D341Med (cell line): Measurements from ENCODE around the gene MED14.
"Not testable (repeated sequence)": the region's sequence is repeated elsewhere in the genome, so short reads cannot be mapped to it uniquely, and the experiment has no call there.

Experiments
- DNase-seq: peaks from one replicate; pipeline ENCODE4 v3.0.0; 2012; ENCODE audit warnings: low spot score

MED14 gene

DNA sequence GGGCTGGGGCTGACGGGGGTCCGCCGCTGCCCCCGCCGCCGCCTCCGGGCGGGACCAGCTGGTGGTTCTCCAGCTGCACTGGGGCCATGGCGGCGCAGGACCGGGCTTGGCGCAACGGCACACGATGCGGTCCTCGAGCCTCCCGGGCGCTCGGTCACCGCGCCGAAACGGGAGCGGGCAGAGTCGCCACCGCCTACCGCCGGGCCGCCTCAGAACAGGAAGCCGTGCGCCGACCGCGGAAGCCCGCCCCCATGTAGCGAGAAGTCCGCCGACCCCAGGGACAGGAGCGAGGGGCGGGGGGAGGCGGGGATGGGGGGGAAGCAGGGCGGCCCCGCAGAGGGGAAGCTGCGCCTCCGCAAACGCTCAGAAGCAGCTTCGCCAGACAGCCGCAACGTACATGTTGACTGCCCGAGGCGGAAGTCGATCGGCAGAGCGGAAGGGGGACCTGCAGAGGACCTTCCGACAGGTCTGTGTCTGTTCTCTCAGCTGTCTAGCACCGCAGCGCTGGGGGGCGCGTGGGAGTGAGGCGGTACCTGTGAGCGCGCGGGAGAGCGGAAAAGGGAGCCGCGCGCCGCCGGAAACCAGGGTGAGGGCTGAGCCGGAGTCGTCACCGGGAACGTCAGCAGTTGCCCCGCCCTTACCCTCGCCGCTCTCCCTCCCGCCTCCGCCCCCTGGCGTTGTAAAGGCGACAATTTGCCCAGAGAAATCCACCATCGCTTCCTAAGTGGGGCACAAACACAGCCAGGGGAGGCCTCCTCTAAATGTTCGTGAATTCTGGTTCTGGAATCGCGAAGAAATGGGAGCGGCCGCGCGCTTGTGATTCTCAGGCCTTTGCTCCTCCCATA lies at the start of gene MED14:
Gene MED14, minus strand, starts transcription at position 218 of the 845 bp plus-strand sequence. Its CDS starts 130 bp downstream, at position 88.
- DNase-seq, result peak; percentile 85

DNA sequence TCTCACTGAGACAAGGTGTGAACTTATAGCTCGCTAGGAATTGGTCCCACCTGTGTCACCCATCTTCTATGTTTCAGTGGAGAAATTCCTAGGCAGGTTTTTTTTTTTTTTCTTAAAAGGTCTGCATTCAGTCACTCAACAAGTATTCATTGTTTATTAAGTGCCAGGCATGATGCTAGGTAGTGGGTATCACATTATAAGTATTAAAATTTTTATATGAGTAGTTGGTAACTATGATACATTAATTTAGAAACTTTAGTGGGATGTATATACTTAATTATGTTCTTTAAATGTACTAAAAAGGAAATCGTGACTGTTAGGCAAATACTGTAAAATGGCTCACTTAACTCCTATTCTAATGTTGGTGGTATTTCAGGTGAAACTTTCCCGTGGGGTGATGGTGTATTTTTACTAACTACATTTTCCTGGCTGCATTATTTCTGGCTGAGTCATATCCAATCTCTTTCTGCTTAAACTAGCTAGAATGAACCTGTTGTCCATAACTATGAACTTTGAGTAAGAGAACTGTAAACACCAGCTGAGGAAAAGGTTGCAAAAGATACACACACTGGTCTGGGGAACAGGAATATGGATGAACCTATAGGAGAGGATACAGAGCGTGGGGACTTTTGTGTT lies 49.3 kb upstream of the MED14 start:
- no peak for DNase-seq

DNA sequence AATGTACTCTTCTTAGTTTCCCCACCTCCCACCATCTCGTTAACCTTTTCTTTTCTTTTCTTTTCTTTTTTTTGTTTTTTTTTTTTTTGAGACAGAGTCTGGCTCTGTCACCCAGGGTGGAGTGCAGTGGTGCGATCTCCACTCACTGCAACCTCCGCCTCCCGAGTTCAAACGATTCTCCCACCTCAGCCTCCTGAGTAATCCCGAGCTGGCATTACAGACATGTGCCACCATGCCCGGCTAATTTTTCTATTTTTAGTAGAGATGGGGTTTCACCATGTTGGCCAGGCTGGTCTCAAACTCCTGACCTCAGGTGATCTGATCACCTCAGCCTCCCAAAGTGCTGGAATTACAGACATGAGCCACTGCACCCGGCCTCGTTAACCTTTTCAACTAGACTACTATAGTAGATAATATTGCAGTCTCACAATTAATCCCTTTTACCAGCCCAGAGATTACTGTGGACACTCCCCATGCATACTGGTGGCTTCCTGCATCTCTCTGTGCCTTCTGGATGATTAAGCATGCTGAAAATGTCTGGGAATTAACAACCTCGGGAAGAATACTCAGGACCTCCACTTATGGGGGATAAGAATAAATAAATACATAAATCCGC lies 47.4 kb upstream of the MED14 start:
- not testable (repeated sequence) for DNase-seq

DNA sequence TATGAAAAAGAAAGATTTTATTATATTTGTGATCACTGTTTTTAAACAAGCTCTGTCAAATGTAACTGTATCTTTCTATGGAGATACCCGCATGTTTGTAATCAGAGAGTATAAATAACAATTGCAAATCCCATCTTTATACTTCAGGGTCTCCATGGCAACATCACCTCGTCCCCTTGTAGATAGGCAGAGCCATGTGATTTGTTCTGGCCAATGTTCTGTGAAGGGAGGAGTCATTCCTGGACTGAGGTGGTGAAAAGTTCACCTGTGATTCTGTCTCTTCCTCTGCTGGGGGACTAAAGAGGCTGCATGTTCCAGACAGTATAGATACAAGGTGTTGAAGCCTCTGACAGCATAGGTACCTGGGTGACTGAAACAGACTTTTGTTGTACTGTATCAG lies 45.6 kb upstream of the MED14 start:
- DNase-seq, result no peak

DNA sequence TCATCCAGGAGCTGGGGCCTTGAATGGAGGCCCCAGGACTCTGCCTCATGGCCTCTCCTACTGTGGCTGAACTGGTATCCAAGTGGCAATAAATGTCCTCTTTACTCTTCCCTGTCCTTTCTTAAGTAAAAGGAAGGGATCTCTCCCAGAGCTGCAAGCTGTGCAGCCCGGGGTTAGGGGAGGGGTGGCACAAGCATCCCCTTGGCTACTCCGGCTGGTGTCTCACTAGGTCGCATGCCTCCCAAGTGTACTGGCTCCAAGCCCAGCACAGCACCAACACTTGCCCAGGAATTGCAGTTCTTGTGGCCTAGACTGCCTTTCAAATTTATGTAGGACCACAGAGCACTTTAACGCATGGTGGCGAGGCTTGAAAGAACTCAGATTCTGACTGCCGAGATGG lies 44.7 kb upstream of the MED14 start:
- no peak for DNase-seq

DNA sequence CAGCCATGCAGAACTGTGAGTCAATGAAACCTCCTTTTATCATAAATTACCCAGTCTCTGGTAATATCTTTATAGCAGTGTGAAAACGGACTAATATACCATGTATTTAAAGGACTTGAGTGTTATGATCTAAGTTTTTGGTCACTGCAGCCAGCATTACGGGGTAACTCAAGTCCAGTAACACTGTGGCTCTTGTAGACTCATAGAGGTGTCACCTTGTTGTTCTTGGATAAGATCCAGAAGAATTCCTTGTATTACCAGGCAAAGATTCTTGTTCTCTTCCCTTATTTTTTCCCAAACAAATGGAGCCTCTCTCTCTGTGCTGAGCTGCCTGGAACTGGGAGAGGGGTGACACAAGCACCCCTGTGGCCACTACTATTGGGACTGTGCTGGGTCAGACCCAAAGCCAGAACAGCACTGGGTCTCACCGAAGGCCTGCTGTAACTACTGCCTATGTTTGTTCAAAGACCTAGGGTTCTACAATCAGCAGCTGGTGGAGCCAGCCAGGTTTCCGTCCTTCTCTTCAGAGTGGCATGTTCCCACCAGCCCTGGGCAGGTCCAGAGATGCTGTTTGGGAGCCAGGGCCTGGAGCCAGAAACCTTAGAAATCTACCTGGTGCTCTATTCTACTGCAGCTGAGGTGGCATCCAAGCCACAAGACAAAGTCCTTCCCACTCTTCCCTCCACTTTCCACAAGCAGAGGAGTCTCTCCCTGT lies 43.7 kb upstream of the MED14 start:
- DNase-seq, result no peak

DNA sequence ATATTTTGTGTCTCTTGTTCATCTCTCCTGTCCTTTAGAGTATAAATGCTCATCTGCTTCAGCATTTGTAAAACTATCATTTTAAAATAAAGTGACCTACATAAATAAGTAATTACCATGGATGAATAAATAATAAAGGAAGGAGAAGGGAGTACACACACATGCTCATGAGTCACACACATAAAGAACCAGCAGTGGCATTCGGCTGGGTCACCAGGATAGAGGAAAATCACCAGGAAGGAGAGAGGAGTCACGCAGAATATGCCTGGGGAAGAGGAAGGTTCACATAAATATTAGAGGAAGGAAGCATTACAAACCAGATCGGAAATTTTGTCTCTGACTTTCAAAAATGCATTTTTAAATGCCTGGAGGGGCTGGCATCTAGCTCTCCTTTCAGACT lies 38.5 kb upstream of the MED14 start:
- no peak for DNase-seq

DNA sequence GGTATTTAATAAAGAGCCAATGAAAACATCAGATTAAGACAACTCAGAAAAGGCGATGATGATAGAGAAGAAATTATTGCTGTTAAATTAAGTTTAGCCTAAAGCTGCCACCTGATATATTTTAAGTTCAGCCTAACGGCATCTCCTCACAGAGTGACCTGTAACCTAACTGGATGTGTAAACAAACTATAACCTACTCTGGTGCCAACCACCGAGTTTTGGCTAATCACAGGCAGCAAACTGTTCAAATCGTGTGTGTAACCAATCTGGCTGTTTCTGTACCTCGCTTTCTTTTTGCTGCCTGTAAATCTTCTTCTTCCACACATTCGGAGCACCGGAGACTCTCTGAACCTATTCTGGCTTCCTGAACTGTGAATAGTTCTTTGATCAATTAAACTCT lies 37.8 kb upstream of the MED14 start:
- DNase-seq, result no peak

DNA sequence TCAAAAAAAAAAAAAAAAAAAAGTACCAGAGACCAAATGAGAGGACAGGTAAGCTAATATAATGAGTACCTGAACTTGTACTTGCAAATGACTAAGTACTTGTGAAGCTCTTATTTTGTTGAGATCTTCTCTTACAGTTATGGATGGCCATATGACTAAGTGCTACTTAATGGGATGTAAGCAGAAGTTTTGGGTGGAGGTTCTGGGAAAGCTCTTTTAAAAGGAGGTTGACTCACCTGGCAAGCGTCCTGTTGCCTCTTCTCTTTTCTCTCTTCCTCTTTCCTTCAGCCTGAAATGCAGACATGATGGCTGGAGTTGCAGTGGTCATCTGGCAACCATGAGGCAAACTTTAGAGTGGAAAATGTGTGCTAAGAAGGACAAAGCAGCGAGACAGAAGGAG lies 36.9 kb upstream of the MED14 start:
- DNase-seq, result no peak

DNA sequence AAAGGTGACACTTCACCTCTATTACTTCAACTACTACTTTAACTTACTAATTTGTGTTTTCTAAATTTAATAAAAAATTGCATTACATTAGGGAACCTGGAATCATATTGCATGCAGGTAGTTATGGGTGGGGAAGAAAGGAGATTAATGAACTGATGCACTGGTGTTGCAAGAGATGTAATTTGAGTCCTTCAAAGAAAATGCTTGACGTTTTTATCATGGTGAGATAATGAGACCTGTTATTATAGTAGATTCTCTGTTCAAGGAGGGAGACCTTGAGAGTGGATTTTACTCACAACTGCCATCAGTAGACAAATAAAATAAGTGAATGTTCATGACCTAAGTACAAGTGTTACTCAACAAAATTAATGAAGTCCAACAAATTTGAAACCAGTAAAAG lies 26.4 kb upstream of the MED14 start:
- no peak for DNase-seq

DNA sequence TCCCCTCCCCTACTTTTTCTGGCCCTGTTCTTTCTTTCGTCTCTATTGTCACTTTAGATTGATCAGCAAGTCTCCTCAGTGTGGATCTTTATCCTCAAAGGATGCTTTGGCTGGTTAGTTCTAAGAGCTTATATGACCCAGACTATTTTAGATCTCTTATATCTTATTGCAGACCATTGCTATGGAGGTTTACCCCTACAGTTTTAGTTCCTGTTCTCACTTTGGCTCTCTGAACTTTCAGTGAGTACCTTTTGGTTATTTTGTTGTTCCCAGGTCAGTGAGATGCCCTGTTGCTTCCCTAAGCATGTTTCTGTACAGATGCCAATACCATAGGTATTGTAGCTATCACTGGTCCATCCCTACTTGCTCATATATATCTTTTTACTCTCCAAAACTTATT lies 24.0 kb upstream of the MED14 start:
- DNase-seq, result no peak

DNA sequence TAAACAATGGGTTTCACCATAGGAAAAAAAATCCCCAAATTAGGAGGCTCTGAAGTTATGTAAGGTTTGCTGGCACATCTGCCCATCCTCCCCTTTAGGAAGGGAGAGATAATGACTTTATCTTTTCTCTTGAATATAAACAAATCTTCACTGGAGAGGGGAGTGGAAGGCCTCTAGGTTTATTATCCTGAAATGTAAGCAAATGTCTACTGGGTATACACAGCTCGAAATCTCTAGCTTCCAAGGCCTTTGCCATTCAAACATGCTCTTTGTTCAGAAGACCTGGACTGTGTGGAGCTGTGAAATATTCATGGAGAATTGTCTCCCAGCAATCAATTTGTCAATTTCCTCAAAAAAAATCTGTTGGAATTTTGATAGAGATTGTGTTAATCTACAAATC lies 21.7 kb upstream of the MED14 start:
- DNase-seq, result no peak

DNA sequence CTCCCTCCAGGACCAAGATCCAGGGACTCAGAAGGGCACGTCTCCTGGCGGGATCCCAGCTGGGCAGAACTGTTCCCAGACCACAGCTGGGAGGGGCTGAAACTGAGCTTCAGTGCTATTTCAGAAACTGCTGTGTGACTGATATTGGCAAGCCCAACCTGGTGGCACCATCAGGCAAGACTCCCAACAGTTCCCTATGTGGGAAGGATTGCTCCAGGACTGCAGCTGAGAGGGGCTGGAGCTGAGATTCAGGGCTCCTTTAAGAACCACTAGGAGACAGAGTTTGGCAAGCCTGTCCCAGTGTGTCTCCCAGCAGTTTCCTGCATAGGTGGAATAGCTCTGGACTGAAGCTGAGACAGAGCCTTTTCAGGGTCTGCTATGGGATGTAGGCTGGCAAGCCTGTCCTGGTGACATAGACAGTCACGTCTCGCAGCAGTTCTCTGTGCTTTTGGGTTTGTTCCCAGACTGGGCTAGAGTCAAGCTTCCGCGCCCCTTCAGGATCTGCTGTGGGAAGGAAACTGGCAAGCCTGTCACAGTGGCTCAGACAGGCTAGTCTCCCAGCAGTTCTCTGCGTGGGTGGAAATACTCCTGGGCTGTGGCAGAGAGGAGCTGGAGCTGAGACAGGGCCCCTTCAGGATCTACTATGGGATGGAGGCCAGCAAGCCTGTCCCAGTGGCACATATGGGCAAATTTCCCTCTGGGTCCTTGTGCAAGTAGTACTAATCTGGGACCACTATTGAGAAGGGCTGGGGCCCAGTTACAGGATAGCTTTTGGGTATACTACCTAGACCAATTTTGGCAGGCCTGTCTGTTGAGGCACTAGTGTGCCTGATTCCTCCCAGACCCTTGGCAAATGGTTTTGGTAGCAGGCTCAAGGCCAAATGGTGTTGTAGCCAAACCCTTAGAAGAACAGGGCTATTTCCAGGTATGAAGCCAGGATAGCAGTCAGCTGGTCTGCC lies 20.2 kb upstream of the MED14 start:
- no peak for DNase-seq

DNA sequence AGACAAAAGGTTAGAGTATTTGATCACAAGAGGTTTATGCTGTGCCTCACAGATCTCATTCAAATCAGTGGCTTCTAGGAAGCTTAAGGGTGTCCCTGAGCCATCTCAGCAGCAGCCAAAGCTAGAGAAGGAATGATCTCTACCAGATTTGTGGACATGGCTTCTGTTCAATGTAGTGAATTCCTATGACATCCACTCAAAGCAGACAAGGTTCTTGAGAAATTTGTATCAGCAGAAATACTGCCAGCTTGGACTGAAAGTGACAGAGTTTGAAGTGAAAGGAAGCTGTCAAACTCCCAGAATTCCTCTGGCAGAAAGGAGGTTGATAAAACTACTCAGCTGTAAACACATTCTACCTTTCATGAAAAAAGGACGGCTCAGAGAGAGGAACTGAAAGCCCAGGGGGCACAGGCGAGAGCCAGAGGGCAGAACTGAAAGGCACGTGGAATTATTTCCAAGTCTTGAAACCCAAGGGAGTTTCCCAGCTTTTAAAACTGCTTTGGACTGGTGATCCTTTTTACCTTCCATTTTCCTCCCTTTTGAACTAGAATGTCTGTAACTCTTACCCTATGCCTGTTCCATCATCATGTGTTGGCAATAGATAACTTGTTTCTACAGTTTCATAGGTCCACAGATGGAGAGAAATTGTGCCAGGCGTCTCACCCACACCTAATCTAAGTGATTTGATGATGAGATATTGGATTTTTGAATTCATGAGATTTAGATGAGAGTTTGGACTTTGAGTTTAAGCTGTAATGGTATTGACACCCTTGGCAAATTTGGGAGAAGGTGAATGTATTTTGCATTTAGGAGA lies 14.5 kb upstream of the MED14 start:
- DNase-seq, result no peak

DNA sequence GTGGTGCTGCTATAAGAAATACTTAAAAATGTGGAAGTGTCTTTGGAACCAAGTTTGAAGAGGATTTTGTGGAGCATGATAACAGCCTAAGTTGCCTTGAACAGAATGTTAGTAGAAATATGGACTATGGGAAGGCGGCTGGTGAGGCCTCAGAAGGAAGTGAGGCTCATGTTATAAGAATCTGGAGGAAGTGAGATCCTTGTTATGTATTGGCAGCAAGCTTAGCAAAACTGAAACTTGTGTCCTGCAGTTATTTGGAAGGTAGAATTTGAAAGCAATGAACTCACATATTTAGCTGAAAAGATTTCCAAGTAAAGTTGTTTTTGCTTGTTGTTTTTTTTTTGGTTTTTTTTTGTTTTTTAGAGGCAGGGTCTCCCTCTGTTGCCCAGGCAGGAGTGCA lies 13.6 kb upstream of the MED14 start:
- DNase-seq, result no peak

DNA sequence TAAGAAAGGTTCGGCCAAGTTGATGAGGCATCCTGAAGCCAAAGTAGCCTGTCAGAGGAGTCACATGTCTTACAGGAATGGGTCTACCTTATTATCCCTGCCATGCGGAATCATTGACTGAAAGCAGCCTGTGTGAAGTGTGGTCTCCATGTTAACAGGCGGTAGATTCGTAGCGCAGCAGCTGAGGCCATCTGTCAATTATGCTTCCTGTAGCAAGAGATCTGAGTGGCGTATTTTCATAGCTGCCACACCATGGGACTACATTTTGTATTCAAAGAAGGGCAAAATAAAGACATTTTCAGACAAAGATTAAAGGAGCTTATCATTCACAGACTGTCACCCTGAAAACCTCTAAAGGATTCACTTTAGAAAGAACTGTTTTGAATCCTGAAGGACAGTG lies 11.2 kb upstream of the MED14 start:
- no peak for DNase-seq

DNA sequence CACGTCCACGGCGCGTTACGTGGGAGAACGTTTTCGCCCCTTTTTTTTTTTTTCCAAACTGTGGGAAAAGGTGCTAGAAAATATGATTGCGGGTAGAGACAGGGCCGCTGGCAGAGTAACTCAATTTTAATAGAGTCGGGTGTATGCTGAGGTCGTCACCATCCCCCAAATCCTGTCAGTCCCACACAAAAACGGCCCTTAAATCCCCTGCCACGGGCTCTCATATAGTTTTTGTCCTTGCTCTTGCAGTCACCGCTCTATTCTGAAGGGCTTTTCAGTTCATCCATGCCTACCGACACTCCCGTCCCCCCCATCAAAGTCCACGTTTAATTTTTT lies 796 bp upstream of the MED14 start:
- no peak for DNase-seq

DNA sequence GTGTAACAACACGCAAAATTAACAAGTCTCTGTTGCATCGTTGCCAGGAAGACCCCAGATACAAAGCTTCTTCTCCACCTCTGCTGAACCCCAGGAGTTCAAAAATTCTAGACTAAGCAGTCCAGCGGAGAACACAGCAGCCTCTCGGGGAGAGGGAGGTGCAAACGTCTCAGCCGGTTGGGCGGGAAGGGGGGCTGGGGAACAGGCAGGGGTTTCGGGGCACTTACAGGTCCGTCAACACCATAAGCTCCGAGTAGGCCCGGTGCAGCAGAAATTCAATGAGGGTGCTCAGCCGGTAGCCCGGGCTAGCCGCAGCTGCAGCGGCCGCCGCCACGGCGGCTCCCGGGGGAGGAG lies 394 bp downstream of the MED14 start:
- no peak for DNase-seq

DNA sequence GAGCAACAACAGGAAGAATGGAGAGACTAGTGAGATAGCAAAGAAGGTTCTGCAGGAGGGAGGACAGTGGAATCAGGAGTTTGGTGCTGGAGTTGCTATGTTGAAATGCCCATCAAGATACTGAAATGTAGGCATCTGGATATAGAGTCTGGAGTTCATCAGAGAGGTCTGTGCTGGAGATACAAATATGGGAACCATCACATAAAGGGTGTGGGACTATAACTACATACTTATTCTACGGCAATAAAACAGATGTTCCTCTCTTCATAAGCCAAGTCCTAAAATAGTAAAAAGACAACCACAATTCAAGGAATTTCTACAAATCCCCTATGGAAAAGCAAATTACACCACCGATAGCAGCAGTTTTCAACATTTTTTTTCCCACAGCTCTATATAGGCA lies 1.6 kb downstream of the MED14 start:
- no peak for DNase-seq

DNA sequence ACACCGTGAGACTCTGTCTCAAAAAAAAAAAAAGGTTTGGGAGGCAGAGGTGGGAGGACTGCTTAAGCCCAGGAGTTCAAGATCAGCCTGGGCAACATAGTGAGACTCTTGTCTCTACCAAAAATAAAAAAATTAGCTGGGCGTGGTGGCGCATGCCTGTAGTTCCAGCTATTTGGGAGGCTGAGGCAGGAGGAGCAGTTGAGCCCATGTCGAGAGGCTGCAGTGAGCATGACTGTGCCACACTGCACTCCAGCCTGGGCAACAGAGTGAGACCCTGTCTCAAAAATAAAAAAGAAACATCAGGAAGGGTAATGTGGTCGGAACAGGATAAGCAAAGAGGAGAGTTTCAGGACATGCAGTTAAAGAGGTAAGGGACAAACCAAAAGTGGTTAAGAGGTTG lies 2.8 kb downstream of the MED14 start:
- DNase-seq, result not testable (repeated sequence)
